Vagina (tissue), 2 donors: ENCODE data around the gene MPP2. TPM values are rescaled to one million over a fixed set of nuclear protein-coding genes. Genes with fewer than 3 reads are reported as not detected.
A peak's percentile ranks its signal among the peaks of the same experiment; 100 is the strongest.

Source experiments
- DNase-seq, 2 donors: peaks; one replicate each; pipeline ENCODE4 v3.0.0-alpha.2; 2017; ENCODE audit errors: extremely low spot score in 2 of 2
- H3K27ac ChIP-seq: fragments of 200-600 bp; sonication (generic); one replicate; pipeline ENCODE4 v1.5.1; 2019
- H3K27me3 ChIP-seq: fragments of 200-600 bp; sonication (generic); one replicate; pipeline ENCODE4 v1.5.1; 2019
- H3K36me3 ChIP-seq, 2 donors: fragments of 200-600 bp; sonication (generic); one replicate each; pipeline ENCODE4 v1.5.1; 2017 to 2019
- H3K4me1 ChIP-seq: fragments of 200-600 bp; sonication (generic); one replicate; pipeline ENCODE4 v1.5.1; 2019
- H3K4me3 ChIP-seq, 2 donors: fragments of 200-600 bp; sonication (generic); 1 replicate in 1 of 2; 2 replicates in 1 of 2; pipeline ENCODE4 v1.5.1; 2016 to 2019
- H3K9me3 ChIP-seq: fragments of 200-600 bp; sonication (generic); one replicate; pipeline ENCODE4 v1.5.1; 2019
- POLR2A ChIP-seq, 2 donors: fragments of 450-650 bp; IDR thresholded peaks; one replicate each; pipeline ENCODE4 v1.6.1; 2017; ENCODE audit warnings: antibody characterized with exemption in 2 of 2, mild to moderate bottlenecking in 2 of 2, moderate library complexity in 2 of 2
- POLR2AphosphoS5 ChIP-seq, 2 donors: sonication (generic); formaldehyde crosslinking; IDR thresholded peaks; one replicate each; pipeline ENCODE4 v1.9.0; 2017; ENCODE audit warnings: antibody characterized with exemption in 2 of 2, mild to moderate bottlenecking in 2 of 2, low read depth in 1 of 2; ENCODE audit not compliant: insufficient read depth in 1 of 2
- intact Hi-C: fragments of 100-400 bp; cut with DNase I; formaldehyde crosslinking; loops from one replicate; pipeline ENCODE4 v1.15.1; 2023
- total RNA-seq: library from RNA; depleted of rRNA; stranded (reverse); fragments of >200 nt; gene quantifications from one replicate; pipeline ENCODE4 v1.2.3, GENCODE V29; 2016
- TF ChIP-seq, protein P1 (sequence below), 3 experiments: fragments of 450-650 bp in 2 of 3; fragments of 200-600 bp in 1 of 3; sonication (generic) in 1 of 3; IDR thresholded peaks; one replicate each; pipeline ENCODE4 v1.5.1; 2017 to 2019; ENCODE audit warnings: antibody characterized with exemption in 3 of 3, mild to moderate bottlenecking in 2 of 3, moderate library complexity in 2 of 3

Gene MPP2, protein sequence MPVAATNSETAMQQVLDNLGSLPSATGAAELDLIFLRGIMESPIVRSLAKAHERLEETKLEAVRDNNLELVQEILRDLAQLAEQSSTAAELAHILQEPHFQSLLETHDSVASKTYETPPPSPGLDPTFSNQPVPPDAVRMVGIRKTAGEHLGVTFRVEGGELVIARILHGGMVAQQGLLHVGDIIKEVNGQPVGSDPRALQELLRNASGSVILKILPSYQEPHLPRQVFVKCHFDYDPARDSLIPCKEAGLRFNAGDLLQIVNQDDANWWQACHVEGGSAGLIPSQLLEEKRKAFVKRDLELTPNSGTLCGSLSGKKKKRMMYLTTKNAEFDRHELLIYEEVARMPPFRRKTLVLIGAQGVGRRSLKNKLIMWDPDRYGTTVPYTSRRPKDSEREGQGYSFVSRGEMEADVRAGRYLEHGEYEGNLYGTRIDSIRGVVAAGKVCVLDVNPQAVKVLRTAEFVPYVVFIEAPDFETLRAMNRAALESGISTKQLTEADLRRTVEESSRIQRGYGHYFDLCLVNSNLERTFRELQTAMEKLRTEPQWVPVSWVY
- total RNA-seq = 7.6 TPM

DNA sequence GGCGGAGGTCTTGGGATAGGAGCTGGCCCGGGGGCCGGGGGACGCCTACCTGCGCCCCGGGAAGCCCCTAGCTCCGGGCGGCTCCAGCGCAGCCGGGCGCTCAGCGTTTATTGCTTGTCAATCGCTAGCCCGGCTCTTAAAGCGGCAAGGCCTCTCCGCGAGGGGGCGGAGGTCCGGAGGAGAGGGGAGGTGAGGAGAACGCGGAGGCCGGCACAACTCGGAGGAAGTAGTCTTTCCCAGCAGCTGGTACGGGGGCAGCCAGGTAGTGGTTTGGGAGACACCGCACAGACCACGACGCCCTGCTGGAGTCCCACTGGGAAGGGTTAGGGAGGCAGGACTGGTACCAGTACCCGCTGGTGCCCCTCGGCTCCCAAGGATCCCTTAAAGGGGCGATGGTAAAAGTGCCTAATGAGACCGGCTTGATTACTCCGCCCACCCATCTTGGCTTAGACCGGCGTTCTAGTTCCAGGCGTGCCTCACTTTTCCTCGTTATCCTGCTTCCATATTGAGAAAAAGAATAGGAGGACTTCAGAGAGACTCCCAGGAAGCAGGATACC is at the start of gene MPP2:
Gene MPP2, minus strand, starts transcription at position 112 of the 557 bp plus-strand sequence. CDS start 3,076 bp downstream, outside the sequence.
- H3K4me1 ChIP-seq = peaks cover 35% of the 10 kb centered on the region
- DNase-seq = peak in 1 of 2 donors; percentile 92
- intact Hi-C loops = no loop called here
- peak within 1 kb of the TSS; percentile 91 for H3K27ac ChIP-seq
- H3K27me3 ChIP-seq = no peaks in the 10 kb centered on the region
- H3K4me3 ChIP-seq = peak within 1 kb of the TSS; percentile 53 to 70
- TF ChIP-seq, protein P1, sequence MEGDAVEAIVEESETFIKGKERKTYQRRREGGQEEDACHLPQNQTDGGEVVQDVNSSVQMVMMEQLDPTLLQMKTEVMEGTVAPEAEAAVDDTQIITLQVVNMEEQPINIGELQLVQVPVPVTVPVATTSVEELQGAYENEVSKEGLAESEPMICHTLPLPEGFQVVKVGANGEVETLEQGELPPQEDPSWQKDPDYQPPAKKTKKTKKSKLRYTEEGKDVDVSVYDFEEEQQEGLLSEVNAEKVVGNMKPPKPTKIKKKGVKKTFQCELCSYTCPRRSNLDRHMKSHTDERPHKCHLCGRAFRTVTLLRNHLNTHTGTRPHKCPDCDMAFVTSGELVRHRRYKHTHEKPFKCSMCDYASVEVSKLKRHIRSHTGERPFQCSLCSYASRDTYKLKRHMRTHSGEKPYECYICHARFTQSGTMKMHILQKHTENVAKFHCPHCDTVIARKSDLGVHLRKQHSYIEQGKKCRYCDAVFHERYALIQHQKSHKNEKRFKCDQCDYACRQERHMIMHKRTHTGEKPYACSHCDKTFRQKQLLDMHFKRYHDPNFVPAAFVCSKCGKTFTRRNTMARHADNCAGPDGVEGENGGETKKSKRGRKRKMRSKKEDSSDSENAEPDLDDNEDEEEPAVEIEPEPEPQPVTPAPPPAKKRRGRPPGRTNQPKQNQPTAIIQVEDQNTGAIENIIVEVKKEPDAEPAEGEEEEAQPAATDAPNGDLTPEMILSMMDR (IDR thresholded peaks at IDR 0.05) = peak in 1 of 3 experiments; percentile 28
- TF ChIP-seq POLR2AphosphoS5 (IDR thresholded peaks at IDR 0.05; ENCODE audit: insufficient read depth in 1 of 2, low read depth in 1 of 2) = peak in 1 of 2 donors; percentile 84
- TF ChIP-seq POLR2A (IDR thresholded peaks at IDR 0.05) = peak in 1 of 2 donors; percentile 52
- no peaks in the 10 kb centered on the region for H3K36me3 ChIP-seq
- no peaks in the 10 kb centered on the region for H3K9me3 ChIP-seq

DNA sequence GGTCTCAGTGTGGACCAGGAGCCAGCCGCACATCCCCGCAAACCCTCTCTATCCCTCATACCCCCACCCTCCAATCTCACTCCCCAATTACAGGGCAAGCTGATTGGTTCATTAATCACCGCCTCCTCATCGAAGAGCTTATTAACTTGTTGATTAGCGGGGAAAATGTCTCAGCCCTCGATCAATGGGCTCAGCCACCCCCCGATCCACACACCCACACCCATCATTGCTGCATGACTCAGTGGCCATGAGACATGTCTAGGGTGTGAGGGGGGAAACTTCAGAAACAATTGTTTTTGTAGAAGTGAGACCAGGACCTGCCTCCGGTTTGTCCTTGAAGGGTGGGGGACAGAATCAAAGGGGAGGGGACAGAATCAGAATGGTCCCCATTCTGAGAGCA is 48.9 kb upstream of the MPP2 start:
- Histone ChIP-seq H3K4me3 (no peak overlapping the region), H3K4me1 (peaks cover 10% of the 10 kb centered on the region), H3K27ac (no peak overlapping the region), H3K27me3 (no peaks in the 10 kb centered on the region), H3K36me3 (no peaks in the 10 kb centered on the region), H3K9me3 (no peaks in the 10 kb centered on the region)
- intact Hi-C loops = no loop called here
- no peak for TF ChIP-seq POLR2AphosphoS5 (IDR thresholded peaks at IDR 0.05; ENCODE audit: insufficient read depth in 1 of 2, low read depth in 1 of 2)
- TF ChIP-seq, protein P1 (IDR thresholded peaks at IDR 0.05) = no peak
- no peak for DNase-seq

DNA sequence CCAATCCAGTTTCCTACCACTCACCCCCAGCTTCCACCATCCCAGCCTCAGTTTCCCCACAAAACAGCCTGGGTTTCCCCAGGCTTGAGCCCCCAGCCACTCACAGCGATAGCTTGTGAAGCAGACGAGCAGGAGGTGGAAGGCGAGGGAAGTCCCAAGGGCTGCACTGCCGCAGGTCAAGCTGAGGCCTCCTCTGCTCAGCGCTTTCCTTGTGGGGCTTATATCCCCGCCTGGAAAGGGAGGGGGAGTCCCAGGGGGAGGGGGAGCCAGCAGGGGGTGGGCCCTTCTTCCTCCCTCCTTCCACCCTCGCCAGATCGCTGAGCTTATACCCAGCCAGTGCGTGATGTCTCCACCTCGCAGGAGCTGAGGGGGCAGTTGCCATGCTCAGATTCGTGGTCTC is 46.4 kb upstream of the MPP2 start, which contains the start of gene PYY:
Gene PYY, minus strand, starts transcription at position 195 of the 400 bp plus-strand sequence. CDS start 457 bp downstream, outside the sequence.
- TF ChIP-seq POLR2A (IDR thresholded peaks at IDR 0.05) (no peak), POLR2AphosphoS5 (IDR thresholded peaks at IDR 0.05; ENCODE audit: insufficient read depth in 1 of 2, low read depth in 1 of 2) (no peak)
- TF ChIP-seq, protein P1 (IDR thresholded peaks at IDR 0.05) = no peak
- intact Hi-C loops = no loop called here
- Histone ChIP-seq H3K4me3 (no peak within 1 kb of the TSS), H3K9me3 (no peaks in the 10 kb centered on the region), H3K27me3 (peaks cover 4% of the 10 kb centered on the region), H3K4me1 (peaks cover 10% of the 10 kb centered on the region), H3K36me3 (no peaks in the 10 kb centered on the region), H3K27ac (no peak within 1 kb of the TSS)
- DNase-seq = no peak

DNA sequence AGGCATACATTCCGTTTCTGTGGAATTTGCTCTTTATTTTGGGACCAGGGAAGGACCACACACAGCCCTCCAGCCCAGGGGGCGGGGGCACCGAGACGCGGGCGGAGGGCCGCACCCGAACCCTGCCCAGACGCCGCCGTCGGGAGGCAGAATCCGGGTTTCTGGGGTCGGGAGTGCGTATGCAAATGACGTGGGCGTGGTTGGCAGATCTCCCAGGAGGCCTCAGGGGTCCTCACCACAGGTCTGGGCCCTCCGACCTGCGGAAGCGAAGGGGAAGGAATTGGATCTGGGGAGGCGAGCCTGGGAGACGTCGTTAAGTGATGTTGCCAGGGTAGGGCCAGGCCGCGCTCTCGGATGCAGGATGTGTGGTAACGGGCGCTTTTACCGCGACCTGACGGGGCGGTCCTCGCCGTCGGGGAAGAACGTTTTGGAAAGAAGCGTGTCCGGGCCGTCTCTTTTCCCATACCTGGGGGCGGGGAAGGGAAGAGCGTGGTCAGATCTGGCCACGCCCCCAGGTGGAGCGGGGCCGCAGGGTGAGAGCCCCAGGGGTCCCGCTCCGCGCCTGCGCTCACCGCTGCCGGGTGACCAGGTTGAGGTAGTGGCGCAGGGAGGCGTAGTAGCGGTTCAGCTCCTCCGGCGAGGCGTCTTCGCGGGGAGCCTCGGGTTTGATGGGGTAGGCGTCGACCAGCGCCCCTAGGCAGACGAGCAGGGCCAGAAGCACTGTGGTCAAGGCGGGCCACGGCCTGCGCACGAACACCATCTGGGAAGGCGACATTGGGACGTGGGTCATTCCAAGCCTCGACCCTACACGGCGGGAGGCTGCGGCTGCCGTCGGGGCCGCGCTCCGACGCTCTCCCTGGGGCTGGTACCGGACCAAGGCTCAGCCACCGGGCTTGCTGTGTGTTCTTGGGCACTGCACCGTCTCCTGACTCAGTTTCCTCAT is 45.7 kb upstream of the MPP2 start:
- Histone ChIP-seq H3K4me3 (no peak overlapping the region), H3K27ac (no peak overlapping the region), H3K27me3 (peaks cover 4% of the 10 kb centered on the region), H3K4me1 (peaks cover 10% of the 10 kb centered on the region), H3K9me3 (no peaks in the 10 kb centered on the region), H3K36me3 (no peaks in the 10 kb centered on the region)
- intact Hi-C loops = no loop called here
- DNase-seq = no peak
- TF ChIP-seq, protein P1 (IDR thresholded peaks at IDR 0.05) = no peak
- TF ChIP-seq POLR2AphosphoS5 (IDR thresholded peaks at IDR 0.05; ENCODE audit: insufficient read depth in 1 of 2, low read depth in 1 of 2) = no peak
- TF ChIP-seq POLR2A (IDR thresholded peaks at IDR 0.05) = no peak
